Measurements from ENCODE around the gene KDM4C.
"Not testable (repeated sequence)": the region's sequence is repeated elsewhere in the genome, so short reads cannot be mapped to it uniquely, and the experiment has no call there.

Gene KDM4C

DNA sequence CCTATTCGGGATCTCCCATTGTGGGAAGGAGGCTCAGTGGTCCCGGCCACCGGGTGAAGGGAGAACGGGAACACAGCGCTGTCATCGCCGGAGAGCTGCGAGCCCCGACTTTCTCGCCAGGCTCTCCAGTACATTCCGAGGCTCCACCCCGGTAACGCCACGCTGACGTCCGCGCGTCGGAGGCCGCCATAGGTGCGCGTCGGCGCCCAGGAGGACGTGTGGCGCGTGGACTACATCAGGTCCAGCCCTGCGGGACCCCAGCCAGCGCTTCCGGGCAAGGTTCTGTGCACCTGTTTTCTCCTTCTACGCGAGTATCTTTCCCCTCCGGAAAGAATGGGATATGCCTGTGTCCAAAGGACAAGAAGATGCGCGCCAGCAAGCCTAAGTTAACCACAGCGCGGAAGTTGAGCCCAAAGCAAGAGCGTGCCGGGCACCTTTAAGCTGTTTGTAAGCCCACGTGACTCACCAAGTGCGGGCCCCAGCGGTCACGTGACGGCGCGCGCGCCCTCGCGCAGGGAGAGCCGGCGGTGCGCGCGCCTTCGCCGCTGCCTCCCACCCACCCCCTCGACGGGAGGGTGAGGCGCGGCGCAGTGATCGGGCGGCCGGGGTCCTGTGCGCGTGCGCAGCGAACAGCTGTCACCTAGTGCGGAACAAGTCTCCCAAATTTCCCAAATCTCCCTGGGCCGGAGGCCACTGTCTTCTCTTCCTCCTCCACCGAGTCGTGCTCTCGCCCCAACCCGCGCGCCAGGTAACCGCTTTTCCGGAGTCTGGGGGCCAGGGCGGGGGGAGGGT is at the start of gene KDM4C:
Gene KDM4C, plus strand, starts transcription at position 518 of the 792 bp plus-strand sequence. CDS start 35,016 bp downstream, outside the sequence.
- peak; percentile 89 to 95 for DNase-seq

DNA sequence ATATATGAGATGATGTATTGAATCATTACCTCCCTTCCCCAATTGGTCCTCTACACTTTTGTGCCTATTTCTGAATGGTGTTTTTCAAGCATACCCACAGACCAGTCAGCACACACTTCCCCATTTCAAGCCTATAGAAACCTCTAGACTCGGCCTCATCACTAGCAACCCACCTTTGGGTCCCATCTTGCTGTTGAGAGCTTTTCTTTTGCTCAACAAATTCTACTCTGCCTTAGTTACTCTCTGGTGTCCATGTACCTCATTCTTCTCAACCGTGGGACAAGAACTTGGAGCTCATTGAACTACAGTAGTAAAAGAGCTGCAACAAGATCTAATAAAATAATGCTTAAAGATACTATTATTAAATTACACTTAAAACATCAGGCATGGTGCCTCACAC is 49.0 kb upstream of the KDM4C start:
- no peak for DNase-seq

DNA sequence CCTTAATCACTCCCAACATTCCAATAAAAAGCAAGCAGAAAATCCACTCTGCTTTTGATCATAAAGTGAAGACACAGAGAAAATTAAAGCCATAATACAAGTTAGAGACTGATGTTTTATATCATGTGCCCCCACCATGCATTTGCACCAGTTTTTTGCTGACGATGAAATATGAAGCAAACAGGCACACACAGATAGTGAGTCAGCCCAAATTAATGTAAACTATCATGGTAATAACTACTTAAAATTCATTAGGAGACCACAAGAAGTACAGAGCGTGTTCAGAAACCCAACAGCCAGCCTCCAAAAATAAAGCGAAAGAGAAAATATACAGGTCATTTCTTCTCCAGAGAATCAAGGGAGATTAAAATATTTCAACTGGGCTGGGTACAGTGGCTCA is 46.4 kb upstream of the KDM4C start:
- DNase-seq, result no peak

DNA sequence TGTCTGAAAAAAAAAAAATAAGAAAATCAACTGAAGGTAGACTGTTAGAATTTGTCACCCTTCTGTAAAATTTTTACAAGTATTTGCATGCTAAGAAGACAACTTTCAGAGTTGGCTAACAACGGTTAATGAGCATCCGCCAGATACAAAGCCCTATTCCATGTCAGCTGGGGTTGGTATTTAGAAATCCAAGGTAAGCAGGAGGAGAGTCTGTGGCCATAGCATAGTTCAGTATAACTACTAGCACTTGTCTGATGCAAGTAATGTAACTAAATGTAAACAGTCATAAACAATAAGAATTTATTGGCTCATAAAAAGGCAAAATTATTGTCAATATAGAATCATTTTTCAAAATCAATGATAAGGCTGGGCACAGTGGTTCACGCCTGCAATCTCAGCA is 45.7 kb upstream of the KDM4C start:
- DNase-seq, result no peak

DNA sequence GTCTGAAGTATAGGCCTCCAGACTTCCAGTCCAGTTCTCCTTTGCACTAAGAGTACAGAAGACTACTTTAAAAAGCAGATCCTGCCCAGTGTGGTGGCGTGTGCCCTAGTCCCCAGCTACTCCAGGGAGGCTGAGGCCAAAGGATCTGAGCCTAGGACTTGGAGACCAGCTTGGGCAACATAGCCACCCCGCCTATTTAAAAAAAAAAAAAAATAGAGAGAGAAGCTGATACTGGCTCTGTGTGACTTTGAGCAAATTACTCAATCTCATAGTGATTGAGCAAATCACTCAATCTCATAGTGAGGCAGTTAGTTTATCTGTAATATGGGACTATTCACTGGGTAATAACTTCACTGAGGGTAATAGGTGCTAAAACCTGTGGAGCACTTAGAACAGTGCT is 43.6 kb upstream of the KDM4C start:
- DNase-seq, result no peak

DNA sequence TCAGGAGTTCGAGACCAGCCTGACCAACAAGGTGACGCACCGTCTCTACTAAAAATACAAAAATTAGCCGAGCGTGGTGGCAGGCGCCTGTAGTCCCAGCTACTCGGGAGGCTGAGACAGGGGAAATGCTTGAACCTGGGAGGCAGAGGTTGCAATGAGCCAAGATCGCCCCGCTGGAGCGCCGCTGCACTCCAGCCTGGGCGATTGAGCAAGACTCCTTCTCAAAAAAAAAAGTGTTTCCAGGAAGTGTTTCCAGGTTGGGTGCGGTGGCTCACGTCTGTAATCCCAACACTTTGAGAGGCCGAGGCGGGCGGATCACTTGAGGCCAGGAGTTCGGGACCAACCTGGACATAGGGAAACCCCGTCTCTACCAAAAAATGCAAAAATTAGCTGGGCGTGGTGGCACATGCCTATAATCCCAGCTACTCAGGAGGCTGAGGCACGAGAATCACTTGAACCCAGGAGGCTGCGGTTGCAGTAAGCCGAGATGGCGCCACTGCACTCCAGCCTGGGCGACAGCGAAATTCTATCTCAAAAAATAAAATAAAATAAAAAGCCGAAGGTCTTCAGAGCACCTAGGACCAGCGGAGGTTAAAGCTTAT is 42.5 kb upstream of the KDM4C start:
- DNase-seq, result not testable (repeated sequence)

DNA sequence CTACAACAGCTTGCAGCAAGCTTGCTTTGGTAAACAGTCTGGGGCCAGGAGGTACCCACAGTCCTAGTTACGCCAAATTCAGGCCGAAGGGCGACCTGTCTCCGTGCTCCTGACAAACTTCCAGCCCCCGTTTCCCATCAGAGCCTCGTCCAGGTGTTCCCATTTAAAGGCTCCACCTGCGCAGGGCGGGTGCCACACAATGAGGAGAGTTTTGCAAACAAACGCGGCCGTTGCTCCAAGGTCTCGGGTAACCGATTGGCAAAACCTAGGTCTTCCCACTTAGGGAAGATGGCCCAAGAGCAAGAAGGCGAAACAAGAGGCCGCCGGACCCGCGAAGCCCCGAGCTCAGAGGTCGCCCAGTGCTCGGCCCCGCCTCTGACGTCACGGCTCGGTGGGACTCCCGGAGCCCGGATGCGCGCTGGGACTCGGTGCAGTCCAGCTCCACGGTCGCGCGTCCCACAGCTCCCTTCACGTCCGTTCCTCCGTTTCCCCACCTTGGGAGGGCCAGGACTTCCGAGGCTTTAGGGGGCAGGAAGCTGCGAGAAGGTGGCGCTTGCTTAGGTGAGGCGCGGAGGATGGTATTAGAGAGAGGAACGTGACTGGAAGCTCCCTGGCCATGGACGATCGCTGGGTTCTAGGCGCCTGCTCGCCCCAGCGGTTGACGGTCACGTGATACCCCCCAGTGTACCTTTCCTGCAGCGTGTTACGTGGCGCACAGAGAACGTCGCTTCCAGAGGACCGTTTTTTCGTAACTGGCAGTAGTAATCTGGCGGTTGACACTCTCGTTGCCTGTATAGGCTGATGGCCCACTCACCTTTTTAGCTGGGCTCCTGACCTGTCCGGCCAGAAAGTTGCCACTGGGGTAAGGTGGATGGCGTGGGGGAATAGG is 41.8 kb upstream of the KDM4C start:
- DNase-seq, result peak in 1 of 2 experiments; percentile 25

DNA sequence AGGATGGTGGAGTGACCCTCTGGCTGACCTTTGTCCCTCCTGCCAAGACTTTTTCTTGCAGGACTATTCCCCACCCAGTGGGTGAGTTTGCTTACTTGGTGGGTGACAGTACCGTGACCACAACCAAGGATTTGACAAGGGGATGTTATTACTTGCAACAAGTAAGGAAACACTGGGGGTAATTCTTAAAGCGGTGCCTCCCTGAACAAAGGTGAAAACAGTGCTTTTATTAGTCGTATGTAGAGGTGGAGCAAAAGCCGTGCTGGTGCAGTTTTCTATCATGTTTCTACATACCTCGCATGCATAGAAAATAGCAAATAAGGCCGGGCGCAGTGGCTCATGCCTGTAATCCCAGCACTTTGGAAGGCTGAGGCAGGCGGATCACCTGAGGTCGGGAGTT is 41.0 kb upstream of the KDM4C start:
- DNase-seq, result no peak

DNA sequence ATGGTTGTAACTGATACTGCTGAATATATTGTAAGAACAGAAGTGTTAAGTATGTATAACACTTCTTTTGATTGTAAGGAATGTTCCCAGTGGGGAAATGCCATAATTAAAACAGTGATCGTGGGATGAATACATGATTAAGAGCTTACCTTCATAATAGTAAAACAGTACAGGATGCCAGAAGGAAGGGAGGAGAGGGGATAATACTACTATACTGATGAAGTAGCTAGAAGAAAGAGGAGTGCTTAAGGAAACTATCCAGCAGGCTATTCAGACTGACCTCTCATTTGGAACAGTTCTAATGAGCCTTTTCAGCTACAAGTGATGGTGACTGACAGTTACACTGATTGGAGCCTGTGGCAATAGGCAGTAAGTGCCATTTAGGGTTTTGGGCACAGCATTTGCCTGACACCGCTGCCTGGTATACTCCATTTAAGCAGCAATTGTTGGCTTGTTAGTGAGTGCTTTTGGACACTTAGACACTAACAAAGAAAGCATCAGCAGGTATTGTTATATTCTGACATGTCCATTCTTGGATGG is 33.8 kb upstream of the KDM4C start:
- no peak for DNase-seq

DNA sequence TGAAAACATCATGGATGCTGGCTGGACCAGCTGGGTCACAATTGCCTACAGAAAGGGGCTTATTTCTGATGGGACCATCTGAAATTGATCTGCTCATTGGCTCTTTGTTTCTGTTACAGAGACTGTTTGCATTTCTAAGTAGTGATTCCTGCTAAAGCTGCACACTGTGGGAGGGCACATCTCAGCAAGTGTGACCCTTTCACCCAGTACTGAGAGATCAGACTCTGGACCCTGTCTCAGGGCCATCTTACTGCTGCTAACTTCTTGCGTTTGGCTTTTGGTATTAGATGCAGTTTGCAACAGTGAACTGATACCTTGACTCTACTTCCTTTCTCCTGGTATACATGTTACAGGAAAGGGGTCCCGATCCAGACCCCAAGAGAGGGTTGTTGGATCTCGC is 24.5 kb upstream of the KDM4C start:
- no peak for DNase-seq

DNA sequence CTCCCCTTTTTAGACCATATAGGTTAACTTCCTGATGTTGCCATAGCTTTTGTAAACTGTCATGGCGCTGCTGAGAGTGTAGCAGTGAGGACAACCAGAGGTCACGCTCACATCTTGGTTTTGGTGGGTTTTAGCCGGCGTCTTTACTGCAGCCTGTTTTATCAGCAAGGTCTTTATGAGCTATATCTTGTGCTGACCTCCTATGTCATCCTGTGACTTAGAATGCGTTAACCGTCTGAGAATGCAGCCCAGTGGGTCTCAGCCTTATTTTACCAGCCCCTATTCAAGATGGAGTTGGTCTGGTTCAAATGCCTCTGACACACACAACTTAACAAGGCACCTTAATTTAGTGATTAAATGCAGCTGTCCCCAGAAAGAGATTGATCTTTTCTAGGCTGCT is 23.9 kb upstream of the KDM4C start:
- DNase-seq, result no peak

DNA sequence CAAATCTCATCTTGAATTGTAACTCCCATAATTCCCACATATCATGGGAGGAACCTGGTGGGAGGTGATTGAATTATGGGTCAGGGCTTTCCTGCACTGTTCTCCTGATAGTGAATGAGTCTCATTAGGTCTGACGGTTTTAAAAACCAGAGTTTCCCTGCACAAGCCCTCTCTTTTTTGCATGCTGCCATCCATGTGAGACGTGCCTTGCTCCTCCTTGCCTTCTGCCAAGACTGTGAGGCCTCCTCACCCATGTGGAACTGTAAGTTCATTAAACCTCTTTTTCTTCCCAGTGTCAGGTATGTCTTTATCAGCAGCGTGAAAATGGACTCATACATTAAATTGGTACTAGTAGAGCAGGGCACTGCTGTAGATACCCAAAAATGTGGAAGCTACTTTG is 22.4 kb upstream of the KDM4C start:
- DNase-seq, result no peak

DNA sequence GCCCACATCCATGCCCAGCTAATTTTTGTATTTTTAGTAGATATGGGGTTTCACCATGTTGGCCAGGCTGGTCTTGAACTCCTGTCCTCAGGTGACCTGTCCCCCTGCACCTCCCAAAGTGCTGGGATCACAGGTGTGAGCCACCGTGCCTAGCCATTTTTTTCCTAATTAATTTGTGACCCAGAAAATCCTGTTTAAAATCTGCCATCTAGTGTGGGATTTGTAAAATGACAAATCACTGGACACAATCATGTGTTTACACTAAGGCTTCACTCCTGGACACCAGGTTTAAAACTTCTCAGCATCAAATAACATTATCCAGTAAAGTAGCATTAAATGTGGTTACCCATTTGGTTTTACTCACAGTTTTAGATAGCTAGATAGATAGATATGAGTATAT is 18.6 kb upstream of the KDM4C start:
- peak in 1 of 2 experiments; percentile 36 for DNase-seq

DNA sequence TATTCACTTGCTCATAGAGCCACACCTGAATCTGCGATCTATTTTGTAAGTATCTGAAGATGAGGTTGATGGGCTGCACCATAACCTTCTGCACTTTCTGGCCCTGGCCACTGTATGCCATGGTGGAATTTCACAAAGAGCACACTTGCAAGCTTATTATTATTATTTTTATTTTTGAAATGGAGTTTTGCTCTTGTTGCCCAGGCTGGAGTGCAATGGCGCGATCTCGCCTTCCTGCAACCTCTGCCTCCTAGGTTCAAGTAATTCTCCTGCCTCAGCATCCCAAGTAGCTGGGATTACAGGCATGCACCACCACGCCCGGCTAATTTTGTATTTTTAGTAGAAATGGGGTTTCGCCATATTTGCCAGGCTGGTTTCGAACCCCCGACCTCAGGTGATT is 8.9 kb upstream of the KDM4C start:
- not testable (repeated sequence) for DNase-seq

DNA sequence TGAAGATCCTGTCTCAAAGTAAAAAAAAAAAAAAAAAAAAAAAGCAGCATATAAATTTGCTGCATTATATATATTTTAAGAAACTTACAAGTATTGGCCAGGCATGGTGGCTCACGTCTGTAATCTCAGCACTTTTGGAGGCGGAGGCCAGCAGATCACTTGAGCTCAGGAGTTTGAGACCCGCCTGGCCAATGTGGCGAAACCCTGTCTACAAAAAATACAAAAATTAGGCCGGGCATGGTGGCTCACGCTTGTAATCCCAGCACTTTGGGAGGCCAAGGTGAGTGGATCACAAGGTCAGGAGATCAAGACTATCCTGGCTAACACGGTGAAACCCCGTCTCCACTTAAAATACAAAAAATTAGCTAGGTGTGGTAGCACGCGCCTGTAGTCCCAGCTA is 2.9 kb upstream of the KDM4C start:
- DNase-seq, result not testable (repeated sequence)

DNA sequence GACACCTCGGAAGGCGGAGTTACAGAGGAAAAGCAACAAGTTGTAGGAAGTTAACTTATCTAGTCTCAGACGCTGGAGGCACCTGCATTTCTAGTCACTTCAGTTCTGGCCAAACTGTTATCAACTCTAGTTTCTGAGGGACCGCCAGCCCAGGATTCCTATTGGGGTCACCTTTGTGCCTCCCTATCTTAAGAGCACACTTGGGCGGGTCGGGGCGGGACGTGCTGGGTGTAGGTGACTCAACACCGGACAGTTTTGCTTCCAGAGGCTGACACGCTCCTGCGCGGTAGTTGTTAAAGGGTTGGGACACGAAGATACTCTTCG is 679 bp upstream of the KDM4C start:
- DNase-seq, result peak in 1 of 2 experiments; percentile 54

DNA sequence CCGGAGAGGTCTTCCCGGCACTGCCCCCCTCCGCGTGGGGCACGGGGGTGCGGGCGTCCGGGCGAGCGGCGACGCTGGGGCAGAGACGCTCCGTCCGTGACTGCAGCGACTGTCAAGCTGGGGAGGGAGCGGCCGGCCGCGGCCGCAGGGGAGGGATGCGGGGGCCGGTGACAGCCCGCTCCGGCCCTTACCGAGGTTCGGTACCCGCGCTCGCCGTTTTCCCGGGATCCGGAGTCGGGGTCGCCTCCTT is 400 bp downstream of the KDM4C start:
- no peak for DNase-seq

DNA sequence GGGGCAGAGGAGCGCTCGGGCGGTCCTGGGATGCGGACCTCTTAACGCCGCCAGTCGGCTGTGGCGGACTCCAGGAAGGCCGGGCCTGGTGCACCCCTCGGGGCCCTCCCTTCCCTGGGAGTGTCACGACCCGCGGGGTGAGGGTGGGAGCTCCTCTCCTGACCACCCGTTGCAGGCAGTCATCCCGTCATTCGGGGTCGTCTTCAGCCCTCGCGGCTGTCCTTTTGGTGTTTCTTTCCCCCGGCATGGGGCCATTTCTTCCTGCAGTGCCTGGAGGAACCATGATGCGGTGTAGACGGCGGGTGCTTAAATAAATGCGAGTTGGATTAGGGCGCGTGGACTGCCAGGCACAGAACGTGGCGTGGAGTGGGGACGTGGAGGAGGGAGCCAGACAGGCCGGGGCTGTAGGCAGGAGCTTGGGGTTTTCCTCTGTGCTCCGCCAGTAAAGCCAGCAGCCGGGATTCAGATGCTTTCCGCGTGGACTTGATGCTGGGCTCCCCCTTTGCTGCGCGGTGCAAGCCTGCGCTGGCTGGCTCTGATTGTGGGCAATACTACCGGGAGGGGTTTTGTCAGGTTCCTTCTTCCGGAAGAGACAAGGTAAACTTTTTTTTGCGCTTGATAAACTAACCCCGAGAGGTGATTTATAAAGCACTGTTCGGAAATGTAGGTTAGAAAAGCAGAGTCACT is 868 bp downstream of the KDM4C start:
- DNase-seq, result peak; percentile 20 to 57

DNA sequence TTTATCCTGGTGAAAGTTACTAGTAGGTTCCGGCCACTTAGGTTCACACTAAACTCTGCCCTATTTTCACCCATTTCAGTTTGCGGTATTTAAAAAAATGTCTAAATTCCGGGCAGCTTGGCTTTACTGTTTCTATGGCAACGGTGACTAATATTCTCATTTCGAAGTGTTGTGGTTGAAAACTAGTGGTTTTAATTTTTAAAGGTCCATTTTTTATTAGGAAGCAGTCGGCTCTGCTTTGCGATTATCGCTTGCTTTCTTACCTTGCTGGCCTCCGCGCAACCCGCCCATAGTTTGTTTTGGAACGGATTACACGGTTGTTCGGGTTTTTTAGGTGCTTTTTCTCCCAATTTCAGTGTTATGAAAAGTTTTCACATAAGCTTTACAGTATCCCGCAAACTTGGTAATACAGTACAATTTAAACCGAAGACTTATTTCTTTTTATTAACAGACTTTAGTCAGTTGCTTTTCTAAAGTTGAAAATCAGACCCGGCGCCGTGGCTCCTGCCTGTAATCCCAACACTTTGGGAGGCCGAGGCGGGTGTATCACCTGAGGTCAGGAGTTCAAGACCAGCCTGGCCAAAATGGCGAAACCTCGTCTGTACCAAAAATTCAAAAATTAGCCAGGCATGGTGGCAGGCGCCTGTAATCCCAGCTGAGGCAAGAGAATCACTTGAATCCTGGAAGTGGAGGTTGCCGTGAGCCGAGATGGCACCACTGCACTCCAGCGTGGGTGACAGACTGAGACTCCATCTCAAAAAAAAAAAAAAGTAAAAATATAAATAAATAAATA is 1.6 kb downstream of the KDM4C start:
- DNase-seq, result peak in 1 of 2 experiments; percentile 37

DNA sequence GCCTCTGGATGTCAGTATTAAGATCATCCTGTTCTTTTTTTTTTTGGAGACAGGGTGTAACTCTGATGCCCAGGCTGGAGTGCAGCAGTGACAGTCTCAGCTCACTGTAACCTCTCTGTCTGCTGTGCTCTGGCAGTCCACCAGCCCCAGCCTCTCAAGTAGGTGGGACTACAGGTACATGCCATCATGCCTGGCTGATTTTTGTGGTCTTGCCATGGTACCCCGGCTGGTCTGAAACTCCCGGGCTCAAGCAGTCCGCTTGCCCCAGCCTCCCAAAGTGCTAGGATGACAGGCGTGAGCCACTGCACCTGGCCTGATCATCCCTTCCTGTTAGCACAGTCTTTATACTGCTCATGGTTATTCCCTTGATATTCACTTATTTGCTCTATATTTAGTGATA is 3.5 kb downstream of the KDM4C start:
- DNase-seq, result no peak

DNA sequence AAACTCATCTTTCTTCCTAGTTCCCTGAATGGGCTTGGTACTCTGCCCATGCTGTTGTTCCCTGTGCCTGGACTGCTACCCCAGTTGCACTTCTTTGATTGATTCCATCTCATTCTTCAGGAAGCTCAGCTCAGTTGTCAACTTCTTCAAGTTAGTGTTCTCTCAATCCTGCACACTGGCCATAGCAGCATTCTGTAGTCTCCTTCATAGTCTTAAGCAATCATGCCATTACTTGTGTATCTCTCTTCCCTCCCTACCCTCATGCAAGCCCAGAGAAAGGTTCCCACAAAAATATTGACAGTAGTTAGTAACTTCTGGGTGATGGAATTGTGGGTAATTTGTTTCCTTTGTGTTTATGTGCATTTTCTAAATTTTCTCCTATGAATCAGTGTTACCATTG is 5.5 kb downstream of the KDM4C start:
- DNase-seq, result no peak

DNA sequence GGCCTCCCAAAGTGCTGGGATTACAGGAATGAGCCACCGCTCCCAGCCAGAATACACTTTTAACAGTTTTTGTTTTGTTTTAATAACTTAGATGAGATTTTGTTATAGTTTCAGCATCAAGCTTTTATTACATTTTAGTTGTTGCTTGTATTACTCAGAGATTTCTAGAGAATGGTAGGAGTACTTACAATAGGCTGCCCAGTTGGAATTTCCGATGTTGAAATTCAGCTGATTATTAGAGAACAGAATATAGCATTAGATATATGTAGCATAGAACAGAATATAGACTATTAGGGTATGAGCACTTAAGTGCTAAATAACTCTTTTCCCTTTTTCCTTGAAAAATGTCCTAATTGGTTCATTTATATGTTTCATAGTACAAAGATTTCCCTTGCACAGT is 6.2 kb downstream of the KDM4C start:
- no peak for DNase-seq
